DND-41 (cell line): Measurements from ENCODE around the gene COL13A1.

Experiments
- CTCF ChIP-seq: IDR thresholded peaks from 2 replicates; pipeline ENCODE4 v1.5.1; 2012; ENCODE audit warnings: borderline replicate concordance, low read length, moderate library complexity, mild to moderate bottlenecking; ENCODE audit not compliant: poor library complexity, severe bottlenecking; ENCODE audit errors: extremely low read depth
- EZH2 ChIP-seq: IDR thresholded peaks from 3 replicates; pipeline ENCODE4 v1.6.1; 2012; ENCODE audit warnings: borderline replicate concordance, low read depth, mild to moderate bottlenecking, moderate library complexity, low read length, inconsistent platforms; ENCODE audit not compliant: severe bottlenecking

- TF ChIP-seq EZH2 (no peak), CTCF (no peak)
These were observed 153.6 kb downstream of the COL13A1 start for GRCh38 chr10:69955211-69955805.
